Muscle layer of duodenum (tissue), 2 donors: ENCODE data around the gene PTPRD.

Experiments
- H3K27ac ChIP-seq: one replicate; pipeline ENCODE4 v1.7.0; 2013; ENCODE audit warnings: mild to moderate bottlenecking, low read length
- H3K27me3 ChIP-seq: one replicate; pipeline ENCODE4 v1.7.0; 2013; ENCODE audit warnings: low read depth, mild to moderate bottlenecking, control low read depth, low read length
- H3K36me3 ChIP-seq, 2 donors: one replicate each; pipeline ENCODE4 v1.7.0; 2013; ENCODE audit warnings: low read length in 2 of 2, control low read depth in 1 of 2, mild to moderate bottlenecking in 1 of 2; ENCODE audit not compliant: insufficient read depth in 2 of 2, control insufficient read depth in 1 of 2
- H3K4me1 ChIP-seq, 2 donors: one replicate each; pipeline ENCODE4 v1.7.0; 2013; ENCODE audit warnings: low read length in 2 of 2, mild to moderate bottlenecking in 2 of 2, control low read depth in 1 of 2, moderate library complexity in 1 of 2; ENCODE audit not compliant: insufficient read depth in 2 of 2, control insufficient read depth in 1 of 2
- H3K4me3 ChIP-seq, 2 donors: one replicate each; pipeline ENCODE4 v1.7.0; 2013; ENCODE audit warnings: low read length in 2 of 2, low read depth in 1 of 2, mild to moderate bottlenecking in 1 of 2
- H3K9me3 ChIP-seq, 2 donors: one replicate each; pipeline ENCODE4 v1.7.0; 2013; ENCODE audit warnings: low read length in 2 of 2, control low read depth in 1 of 2, mild to moderate bottlenecking in 1 of 2; ENCODE audit not compliant: control insufficient read depth in 1 of 2
- donor health status: healthy.

PTPRD gene

GRCh38 chr9:8760000-8760767 lies 1852.6 kb downstream of the PTPRD start:
- no peak overlapping the region for H3K4me3 ChIP-seq
- H3K4me1 ChIP-seq = no peaks in the 10 kb centered on the region
- no peaks in the 10 kb centered on the region for H3K27me3 ChIP-seq
- H3K27ac ChIP-seq = no peak overlapping the region
- H3K9me3 ChIP-seq = no peaks in the 10 kb centered on the region
- H3K36me3 ChIP-seq = no peaks in the 10 kb centered on the region

GRCh38 chr9:8757881-8758280 lies 1854.9 kb downstream of the PTPRD start:
- Histone ChIP-seq H3K27ac (no peak overlapping the region), H3K27me3 (no peaks in the 10 kb centered on the region), H3K9me3 (no peaks in the 10 kb centered on the region), H3K4me1 (no peaks in the 10 kb centered on the region), H3K36me3 (no peaks in the 10 kb centered on the region), H3K4me3 (no peak overlapping the region)

- Histone ChIP-seq H3K4me3 (no peak overlapping the region), H3K27me3 (no peaks in the 10 kb centered on the region), H3K36me3 (no peaks in the 10 kb centered on the region), H3K9me3 (no peaks in the 10 kb centered on the region), H3K27ac (no peak overlapping the region), H3K4me1 (no peaks in the 10 kb centered on the region)
Measured at GRCh38 chr9:8754751-8755150, 1858.1 kb downstream of the PTPRD start.

- H3K36me3 ChIP-seq = no peaks in the 10 kb centered on the region
- H3K9me3 ChIP-seq = no peaks in the 10 kb centered on the region
- H3K27ac ChIP-seq = no peak overlapping the region
- H3K27me3 ChIP-seq = no peaks in the 10 kb centered on the region
- H3K4me1 ChIP-seq = no peaks in the 10 kb centered on the region
- H3K4me3 ChIP-seq = no peak overlapping the region
Measured at GRCh38 chr9:8751406-8751930, 1861.3 kb downstream of the PTPRD start.

GRCh38 chr9:8750639-8751051 lies 1862.2 kb downstream of the PTPRD start:
- Histone ChIP-seq H3K4me1 (no peaks in the 10 kb centered on the region), H3K27ac (no peak overlapping the region)

GRCh38 chr9:8745347-8745746 lies 1867.5 kb downstream of the PTPRD start:
- H3K4me1 ChIP-seq = no peaks in the 10 kb centered on the region

More at GRCh38 chr9:8750639-8751051, 1862.2 kb downstream of the PTPRD start:
- Histone ChIP-seq H3K9me3 (no peaks in the 10 kb centered on the region), H3K36me3 (no peaks in the 10 kb centered on the region), H3K27me3 (no peaks in the 10 kb centered on the region), H3K4me3 (no peak overlapping the region)

GRCh38 chr9:8738945-8739344 lies 1873.9 kb downstream of the PTPRD start:
- Histone ChIP-seq H3K4me3 (no peak overlapping the region), H3K27ac (no peak overlapping the region), H3K27me3 (no peaks in the 10 kb centered on the region), H3K9me3 (no peaks in the 10 kb centered on the region), H3K36me3 (no peaks in the 10 kb centered on the region), H3K4me1 (no peaks in the 10 kb centered on the region)

More at GRCh38 chr9:8745347-8745746, 1867.5 kb downstream of the PTPRD start:
- H3K4me3 ChIP-seq = no peak overlapping the region
- no peaks in the 10 kb centered on the region for H3K9me3 ChIP-seq
- no peaks in the 10 kb centered on the region for H3K27me3 ChIP-seq
- H3K36me3 ChIP-seq = no peaks in the 10 kb centered on the region
- H3K27ac ChIP-seq = no peak overlapping the region

- H3K27ac ChIP-seq = no peak overlapping the region
- H3K9me3 ChIP-seq = no peaks in the 10 kb centered on the region
- H3K27me3 ChIP-seq = no peaks in the 10 kb centered on the region
- H3K4me3 ChIP-seq = no peak overlapping the region
- no peaks in the 10 kb centered on the region for H3K4me1 ChIP-seq
- no peaks in the 10 kb centered on the region for H3K36me3 ChIP-seq
Measured at GRCh38 chr9:8736805-8737204, 1876.0 kb downstream of the PTPRD start.

GRCh38 chr9:8734760-8735159 lies 1878.0 kb downstream of the PTPRD start:
- Histone ChIP-seq H3K4me3 (no peak overlapping the region), H3K36me3 (no peaks in the 10 kb centered on the region), H3K9me3 (no peaks in the 10 kb centered on the region), H3K27me3 (no peaks in the 10 kb centered on the region), H3K4me1 (no peaks in the 10 kb centered on the region), H3K27ac (no peak overlapping the region)

- Histone ChIP-seq H3K27ac (no peak overlapping the region), H3K4me3 (peak overlapping the region; percentile 9 to 18), H3K4me1 (no peaks in the 10 kb centered on the region), H3K27me3 (no peaks in the 10 kb centered on the region), H3K36me3 (no peaks in the 10 kb centered on the region), H3K9me3 (no peaks in the 10 kb centered on the region)
Measured at GRCh38 chr9:8733131-8733954, 1879.5 kb downstream of the PTPRD start.

- Histone ChIP-seq H3K4me3 (no peak overlapping the region), H3K27me3 (no peaks in the 10 kb centered on the region), H3K9me3 (no peaks in the 10 kb centered on the region), H3K4me1 (no peaks in the 10 kb centered on the region), H3K36me3 (no peaks in the 10 kb centered on the region), H3K27ac (no peak overlapping the region)
Measured at GRCh38 chr9:8732367-8733075, 1880.3 kb downstream of the PTPRD start.
